PFSK-1 (cell line): ENCODE results near the gene DCTN4.

Experiments
- POLR2AphosphoS5 ChIP-seq: IDR thresholded peaks from 2 replicates; pipeline ENCODE4 v1.6.1; 2012; ENCODE audit warnings: low read depth, mild to moderate bottlenecking, control low read depth, low read length, moderate library complexity
- REST ChIP-seq, 2 experiments: IDR thresholded peaks; 2 replicates each; pipeline versions ENCODE4 v1.6.1 to v1.8.0; 2011 to 2012; ENCODE audit warnings: low read depth in 2 of 2, low read length in 2 of 2, control low read depth in 1 of 2, inconsistent platforms in 1 of 2, mild to moderate bottlenecking in 1 of 2, moderate library complexity in 1 of 2; ENCODE audit not compliant: insufficient read depth in 1 of 2
- SIN3A ChIP-seq: IDR thresholded peaks from 2 replicates; pipeline ENCODE4 v1.6.1; 2012; ENCODE audit warnings: mild to moderate bottlenecking, low read length, moderate library complexity, borderline replicate concordance; ENCODE audit not compliant: insufficient read depth

DNA sequence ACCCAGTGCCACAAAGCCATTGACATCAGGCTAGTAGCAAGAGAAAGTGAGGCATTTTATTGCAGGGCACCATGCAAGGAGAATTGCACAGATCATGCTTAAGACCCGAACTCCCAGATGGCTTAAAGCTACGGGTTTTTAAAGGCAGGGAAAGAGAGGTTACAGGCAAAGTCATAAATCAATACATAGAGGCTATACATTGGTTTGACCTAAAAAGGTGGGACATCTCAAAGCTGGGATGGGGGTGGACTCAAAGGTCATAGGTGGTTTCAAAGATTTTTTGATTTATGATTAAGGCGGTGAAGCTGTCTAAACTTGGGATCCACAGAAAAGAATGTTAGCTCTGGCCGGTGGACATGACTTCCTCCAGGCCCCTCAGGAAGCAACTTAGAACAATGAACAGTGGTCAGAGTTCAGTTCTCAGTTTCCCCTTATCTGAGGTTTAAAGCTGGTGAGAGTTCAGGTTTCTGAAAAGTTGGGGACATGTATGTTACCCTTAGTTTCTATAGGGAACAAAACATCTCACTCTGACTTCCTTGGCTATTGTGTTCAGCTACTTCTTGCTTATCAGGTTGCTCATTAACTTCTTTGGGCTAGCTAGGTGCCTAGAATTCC, 51.9 kb downstream of the DCTN4 start:
- TF ChIP-seq REST (IDR thresholded peaks at IDR 0.05; ENCODE audit: insufficient read depth in 1 of 2, low read depth in 2 of 2, low read length in 2 of 2) (no peak), SIN3A (no peak), POLR2AphosphoS5 (no peak)
